Spleen (tissue), 11 donors: ENCODE measurements around the gene BROX. TPM values are rescaled to one million over a fixed set of nuclear protein-coding genes. Genes with fewer than 3 reads are reported as not detected.

Experiments used
- DNase-seq: peaks from one replicate; pipeline ENCODE4 v3.0.0-alpha.2; 2020
- H3K27ac ChIP-seq, 8 donors: fragments of 200-600 bp; sonication (generic) in 7 of 8; 1 replicate in 4 of 8; 2 replicates in 4 of 8; pipeline versions ENCODE4 v1.5.0 to v1.8.0; 2016 to 2021; ENCODE audit warnings: inconsistent platforms in 4 of 8, mild to moderate bottlenecking in 4 of 8, moderate library complexity in 1 of 8
- H3K27me3 ChIP-seq, 7 donors: fragments of 200-600 bp; sonication (generic) in 6 of 7; replicated peaks in 1 of 7; 1 replicate in 4 of 7; 2 replicates in 3 of 7; pipeline versions ENCODE4 v1.5.0 to v1.8.0; 2016 to 2021; ENCODE audit warnings: inconsistent platforms in 3 of 7, mild to moderate bottlenecking in 1 of 7
- H3K36me3 ChIP-seq, 6 donors: fragments of 200-600 bp; sonication (generic) in 5 of 6; 1 replicate in 4 of 6; 2 replicates in 2 of 6; pipeline versions ENCODE4 v1.5.0 to v1.8.0; 2016 to 2021; ENCODE audit warnings: inconsistent platforms in 2 of 6
- H3K4me1 ChIP-seq, 6 donors: fragments of 200-600 bp; sonication (generic) in 5 of 6; 1 replicate in 3 of 6; 2 replicates in 3 of 6; pipeline versions ENCODE4 v1.5.0 to v1.8.0; 2016 to 2021; ENCODE audit warnings: inconsistent platforms in 3 of 6
- H3K4me3 ChIP-seq, 8 donors: fragments of 200-600 bp; sonication (generic) in 7 of 8; 1 replicate in 4 of 8; 2 replicates in 4 of 8; pipeline versions ENCODE4 v1.5.0 to v1.8.0; 2016 to 2021; ENCODE audit warnings: inconsistent platforms in 4 of 8, mild to moderate bottlenecking in 4 of 8, moderate library complexity in 2 of 8
- H3K9me3 ChIP-seq, 8 donors: fragments of 200-600 bp; sonication (generic) in 7 of 8; 1 replicate in 4 of 8; 2 replicates in 4 of 8; pipeline versions ENCODE4 v1.5.0 to v1.8.0; 2016 to 2021; ENCODE audit warnings: inconsistent platforms in 4 of 8
- CTCF ChIP-seq, 11 experiments: fragments of 200-600 bp in 7 of 11; fragments of 450-650 bp in 4 of 11; sonication (generic) in 4 of 11; IDR thresholded peaks in 8 of 11; conservative IDR thresholded peaks in 3 of 11; 1 replicate in 7 of 11; 2 replicates in 4 of 11; pipeline versions ENCODE4 v1.4.0 to v1.8.0; 2016 to 2021; ENCODE audit warnings: antibody characterized with exemption in 11 of 11, inconsistent platforms in 4 of 11, mild to moderate bottlenecking in 1 of 11
- POLR2A ChIP-seq, 3 donors: fragments of 450-650 bp; IDR thresholded peaks; one replicate each; pipeline ENCODE4 v1.5.1; 2017; ENCODE audit warnings: antibody characterized with exemption in 3 of 3, mild to moderate bottlenecking in 1 of 3
- POLR2AphosphoS5 ChIP-seq, 3 donors: sonication (generic); formaldehyde crosslinking; IDR thresholded peaks; one replicate each; pipeline ENCODE4 v1.5.1; 2017; ENCODE audit warnings: antibody characterized with exemption in 3 of 3
- WGBS, 5 donors: extraction: QIAGEN DNeasy Blood & Tissue Kit in 3 of 5; methylation state at CpG; one replicate each; pipeline versions ENCODE4 v1.1.5 to v1.1.7; 2013 to 2018; 5-methylcytosine and 5-hydroxymethylcytosine counted together
- intact Hi-C: fragments of 100-400 bp; cut with DNase I; formaldehyde crosslinking; loops from one replicate; pipeline ENCODE4 v1.15.0; 2023; ENCODE audit warnings: low total_unique reads
- polyA plus RNA-seq, 3 donors: library from polyadenylated mRNA; stranded (reverse); fragments of 200-250 nt; gene quantifications; one replicate each; pipeline ENCODE4 v1.2.1, GENCODE V29; 2013
- total RNA-seq, 7 donors: library from RNA; depleted of rRNA in 3 of 7; stranded (reverse); fragments of >200 nt in 3 of 7; fragmentation: NEBNext Ultra II Directional in 4 of 7; extraction: Animal tissue kit (Norgen Biotek cat#: 25700) in 4 of 7; gene quantifications; one replicate each; pipeline versions ENCODE4 v1.1.0 to v1.2.1, GENCODE V29; 2016 to 2021
- donor health status: healthy with polysubstance abuse.
- donor health status: DM: no; HTN: no; CAD: no; lungs with moderate emphysema.
- donor health status: DM: no; HTN: no; CAD: no.
- donor health status: Bipolar disorder and iron deficiency.
- donor health status: healthy.
- donor health status: DM: no; HTN: no; CAD: no.
- donor health status: DM: yes; HTN: yes; CAD: no.

The BROX gene
- total and polyA plus RNA-seq, 10 donors: 18.5 to 76.6 (median 47.6) TPM

- Histone ChIP-seq H3K36me3 (peaks cover 0 to 8% (median 0%) of the 10 kb centered on the region in 6 donors), H3K27ac (no peak overlapping the region), H3K4me1 (peaks cover 0 to 39% (median 22%) of the 10 kb centered on the region in 6 donors), H3K9me3 (peaks cover 5 to 27% (median 14%) of the 10 kb centered on the region in 8 donors), H3K4me3 (no peak overlapping the region), H3K27me3 (no peaks in the 10 kb centered on the region)
- intact Hi-C loops: no loop called here
- no peak for DNase-seq
- no peak for TF ChIP-seq POLR2A (IDR thresholded peaks at IDR 0.05)
- no peak for TF ChIP-seq POLR2AphosphoS5 (IDR thresholded peaks at IDR 0.05)
- TF ChIP-seq CTCF (IDR thresholded peaks at IDR 0.05 in 8 of 11, conservative IDR thresholded peaks at IDR 0.05 in 3 of 11): no peak
- 81 to 90% (median 83%) methylated on average over 1 of the region's 1 CpG for WGBS, 5 donors
These were observed 56.8 kb downstream of the BROX start for GRCh38 chr1:222769181-222769580.

- intact Hi-C loops: no loop called here
- Histone ChIP-seq H3K36me3 (peaks cover 0 to 8% (median 0%) of the 10 kb centered on the region in 6 donors), H3K4me3 (no peak overlapping the region), H3K9me3 (peaks cover 5 to 24% (median 14%) of the 10 kb centered on the region in 8 donors), H3K4me1 (peaks cover 0 to 43% (median 22%) of the 10 kb centered on the region in 6 donors), H3K27me3 (no peaks in the 10 kb centered on the region), H3K27ac (no peak overlapping the region)
- DNase-seq: no peak
- TF ChIP-seq CTCF (IDR thresholded peaks at IDR 0.05 in 8 of 11, conservative IDR thresholded peaks at IDR 0.05 in 3 of 11) (no peak), POLR2A (IDR thresholded peaks at IDR 0.05) (no peak), POLR2AphosphoS5 (IDR thresholded peaks at IDR 0.05) (no peak)
- 81 to 94% (median 92%) methylated on average over 2 of the region's 2 CpGs for WGBS, 5 donors
These were observed 57.7 kb downstream of the BROX start for GRCh38 chr1:222769971-222770620.

- TF ChIP-seq POLR2A (IDR thresholded peaks at IDR 0.05) (no peak), POLR2AphosphoS5 (IDR thresholded peaks at IDR 0.05) (peak in 1 of 3 donors; percentile 16)
- H3K36me3 ChIP-seq: peaks cover 0 to 8% (median 0%) of the 10 kb centered on the region in 6 donors
These were observed 60.6 kb downstream of the BROX start for GRCh38 chr1:222772996-222773379.

GRCh38 chr1:222777463-222777862 lies 65.1 kb downstream of the BROX start:
- intact Hi-C loops: no loop called here
- H3K4me1 ChIP-seq: peaks cover 0 to 19% (median 14%) of the 10 kb centered on the region in 6 donors
- peaks cover 0 to 4% (median 0%) of the 10 kb centered on the region in 8 donors for H3K9me3 ChIP-seq
- WGBS, 5 donors: 94 to 100% (median 95%) methylated on average over 1 of the region's 1 CpG
- H3K27me3 ChIP-seq: no peaks in the 10 kb centered on the region
- no peak overlapping the region for H3K4me3 ChIP-seq
- no peaks in the 10 kb centered on the region for H3K36me3 ChIP-seq
- DNase-seq: no peak
- no peak overlapping the region for H3K27ac ChIP-seq
- TF ChIP-seq POLR2AphosphoS5 (IDR thresholded peaks at IDR 0.05) (no peak), POLR2A (IDR thresholded peaks at IDR 0.05) (no peak), CTCF (IDR thresholded peaks at IDR 0.05 in 8 of 11, conservative IDR thresholded peaks at IDR 0.05 in 3 of 11) (no peak)

More at GRCh38 chr1:222772996-222773379, 60.6 kb downstream of the BROX start:
- no peak for DNase-seq
- Histone ChIP-seq H3K27me3 (no peaks in the 10 kb centered on the region), H3K27ac (peak overlapping the region; percentile 40 to 85 (median 78)), H3K4me3 (peak overlapping the region in 1 of 8 donors; percentile 48), H3K4me1 (peaks cover 0 to 34% (median 22%) of the 10 kb centered on the region in 6 donors), H3K9me3 (peaks cover 5 to 22% (median 14%) of the 10 kb centered on the region in 8 donors)
- intact Hi-C loops: no loop called here
- WGBS, 5 donors: 15 to 40% (median 30%) methylated on average over 4 of the region's 4 CpGs
